ENCODE results near the gene PCDHGC3.

GRCh38 chr5:141525653-141526052, 49.9 kb downstream of the PCDHGC3 start:
- TF ChIP-seq TEAD4 (CRISPR knock-in tag; IDR thresholded peaks at IDR 0.05): no peak
- TF ChIP-seq, protein P1, sequence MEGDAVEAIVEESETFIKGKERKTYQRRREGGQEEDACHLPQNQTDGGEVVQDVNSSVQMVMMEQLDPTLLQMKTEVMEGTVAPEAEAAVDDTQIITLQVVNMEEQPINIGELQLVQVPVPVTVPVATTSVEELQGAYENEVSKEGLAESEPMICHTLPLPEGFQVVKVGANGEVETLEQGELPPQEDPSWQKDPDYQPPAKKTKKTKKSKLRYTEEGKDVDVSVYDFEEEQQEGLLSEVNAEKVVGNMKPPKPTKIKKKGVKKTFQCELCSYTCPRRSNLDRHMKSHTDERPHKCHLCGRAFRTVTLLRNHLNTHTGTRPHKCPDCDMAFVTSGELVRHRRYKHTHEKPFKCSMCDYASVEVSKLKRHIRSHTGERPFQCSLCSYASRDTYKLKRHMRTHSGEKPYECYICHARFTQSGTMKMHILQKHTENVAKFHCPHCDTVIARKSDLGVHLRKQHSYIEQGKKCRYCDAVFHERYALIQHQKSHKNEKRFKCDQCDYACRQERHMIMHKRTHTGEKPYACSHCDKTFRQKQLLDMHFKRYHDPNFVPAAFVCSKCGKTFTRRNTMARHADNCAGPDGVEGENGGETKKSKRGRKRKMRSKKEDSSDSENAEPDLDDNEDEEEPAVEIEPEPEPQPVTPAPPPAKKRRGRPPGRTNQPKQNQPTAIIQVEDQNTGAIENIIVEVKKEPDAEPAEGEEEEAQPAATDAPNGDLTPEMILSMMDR (IDR thresholded peaks at IDR 0.05): no peak
- TF ChIP-seq JUN (CRISPR knock-in tag; IDR thresholded peaks at IDR 0.05): no peak
- no peak for TF ChIP-seq EMX1 (CRISPR knock-in tag; IDR thresholded peaks at IDR 0.05)
- no peak for TF ChIP-seq RORB (CRISPR knock-in tag; IDR thresholded peaks at IDR 0.05)
- TF ChIP-seq, protein P2, sequence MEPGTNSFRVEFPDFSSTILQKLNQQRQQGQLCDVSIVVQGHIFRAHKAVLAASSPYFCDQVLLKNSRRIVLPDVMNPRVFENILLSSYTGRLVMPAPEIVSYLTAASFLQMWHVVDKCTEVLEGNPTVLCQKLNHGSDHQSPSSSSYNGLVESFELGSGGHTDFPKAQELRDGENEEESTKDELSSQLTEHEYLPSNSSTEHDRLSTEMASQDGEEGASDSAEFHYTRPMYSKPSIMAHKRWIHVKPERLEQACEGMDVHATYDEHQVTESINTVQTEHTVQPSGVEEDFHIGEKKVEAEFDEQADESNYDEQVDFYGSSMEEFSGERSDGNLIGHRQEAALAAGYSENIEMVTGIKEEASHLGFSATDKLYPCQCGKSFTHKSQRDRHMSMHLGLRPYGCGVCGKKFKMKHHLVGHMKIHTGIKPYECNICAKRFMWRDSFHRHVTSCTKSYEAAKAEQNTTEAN (CRISPR knock-in tag; IDR thresholded peaks at IDR 0.05): no peak
- TF ChIP-seq ZNF232 (CRISPR knock-in tag; IDR thresholded peaks at IDR 0.05): no peak
- TF ChIP-seq, protein P3, sequence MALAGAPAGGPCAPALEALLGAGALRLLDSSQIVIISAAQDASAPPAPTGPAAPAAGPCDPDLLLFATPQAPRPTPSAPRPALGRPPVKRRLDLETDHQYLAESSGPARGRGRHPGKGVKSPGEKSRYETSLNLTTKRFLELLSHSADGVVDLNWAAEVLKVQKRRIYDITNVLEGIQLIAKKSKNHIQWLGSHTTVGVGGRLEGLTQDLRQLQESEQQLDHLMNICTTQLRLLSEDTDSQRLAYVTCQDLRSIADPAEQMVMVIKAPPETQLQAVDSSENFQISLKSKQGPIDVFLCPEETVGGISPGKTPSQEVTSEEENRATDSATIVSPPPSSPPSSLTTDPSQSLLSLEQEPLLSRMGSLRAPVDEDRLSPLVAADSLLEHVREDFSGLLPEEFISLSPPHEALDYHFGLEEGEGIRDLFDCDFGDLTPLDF (CRISPR knock-in tag; IDR thresholded peaks at IDR 0.05): no peak
- no peak for TF ChIP-seq SMAD4 (CRISPR knock-in tag; IDR thresholded peaks at IDR 0.05)
- TF ChIP-seq, protein P4, sequence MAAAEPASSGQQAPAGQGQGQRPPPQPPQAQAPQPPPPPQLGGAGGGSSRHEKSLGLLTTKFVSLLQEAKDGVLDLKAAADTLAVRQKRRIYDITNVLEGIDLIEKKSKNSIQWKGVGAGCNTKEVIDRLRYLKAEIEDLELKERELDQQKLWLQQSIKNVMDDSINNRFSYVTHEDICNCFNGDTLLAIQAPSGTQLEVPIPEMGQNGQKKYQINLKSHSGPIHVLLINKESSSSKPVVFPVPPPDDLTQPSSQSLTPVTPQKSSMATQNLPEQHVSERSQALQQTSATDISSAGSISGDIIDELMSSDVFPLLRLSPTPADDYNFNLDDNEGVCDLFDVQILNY (CRISPR knock-in tag; IDR thresholded peaks at IDR 0.05): no peak
- no peak for TF ChIP-seq USF2 (CRISPR knock-in tag; IDR thresholded peaks at IDR 0.05)
- no peak for TF ChIP-seq NR2C2 (CRISPR knock-in tag; IDR thresholded peaks at IDR 0.05)

Measured in WTC11 (cell line).